CD4-positive, alpha-beta T cell treated with Interferon alpha-2 for 1 hour (primary cell): ENCODE data around the gene HSF5.
"Not testable (repeated sequence)": the region's sequence is repeated elsewhere in the genome, so short reads cannot be mapped to it uniquely, and the experiment has no call there.

Source experiments
- DNase-seq, 2 donors: peaks; one replicate each; pipeline ENCODE4 v3.0.0-alpha.2; 2020 to 2022

Gene HSF5

GRCh38 chr17:58516644-58517377 is 28.6 kb upstream of the HSF5 start:
- no peak for DNase-seq

GRCh38 chr17:58515286-58515685 is 27.1 kb upstream of the HSF5 start:
- DNase-seq = no peak

- no peak for DNase-seq
Measured at GRCh38 chr17:58514770-58515157, 26.6 kb upstream of the HSF5 start.

- peak; percentile 74 to 82 for DNase-seq
Measured at GRCh38 chr17:58513965-58514769, 26.0 kb upstream of the HSF5 start, which contains the start of gene MTMR4. TSS of gene MTMR4 (minus strand) at chr17:58514638. CDS start at chr17:58514407, 231 bp downstream.

GRCh38 chr17:58513267-58513964 is 25.2 kb upstream of the HSF5 start:
- peak in 1 of 2 donors; percentile 36 for DNase-seq

GRCh38 chr17:58510075-58510474 is 21.9 kb upstream of the HSF5 start:
- DNase-seq = no peak

- DNase-seq = no peak
Measured at GRCh38 chr17:58508341-58509067, 20.3 kb upstream of the HSF5 start.

GRCh38 chr17:58507123-58507634 is 19.0 kb upstream of the HSF5 start:
- peak in 1 of 2 donors; percentile 18 for DNase-seq

GRCh38 chr17:58506354-58507080 is 18.3 kb upstream of the HSF5 start:
- no peak for DNase-seq

- DNase-seq = peak in 1 of 2 donors; percentile 20
Measured at GRCh38 chr17:58504826-58505351, 16.7 kb upstream of the HSF5 start.

GRCh38 chr17:58503866-58504265 is 15.7 kb upstream of the HSF5 start:
- DNase-seq = no peak

GRCh38 chr17:58503134-58503533 is 14.9 kb upstream of the HSF5 start:
- DNase-seq = not testable (repeated sequence)

GRCh38 chr17:58501451-58501850 is 13.2 kb upstream of the HSF5 start:
- no peak for DNase-seq

- DNase-seq = no peak
Measured at GRCh38 chr17:58498177-58498828, 10.1 kb upstream of the HSF5 start.

- no peak for DNase-seq
Measured at GRCh38 chr17:58493506-58493905, 5.3 kb upstream of the HSF5 start.

- DNase-seq = no peak
Measured at GRCh38 chr17:58492238-58493121, 4.3 kb upstream of the HSF5 start.

- DNase-seq = no peak
Measured at GRCh38 chr17:58491510-58492045, 3.4 kb upstream of the HSF5 start.

GRCh38 chr17:58488428-58488890 is 251 bp upstream of the HSF5 start:
- DNase-seq = no peak

GRCh38 chr17:58484600-58484999 is 3.6 kb downstream of the HSF5 start:
- DNase-seq = no peak
